Fibroblast of skin of left biceps (primary cell): ENCODE measurements around the gene GATA2.

Experiments
- DNase-seq, 2 experiments: peaks; one replicate each; pipeline ENCODE4 v3.0.0-alpha.2; 2013; ENCODE audit warnings: low read depth in 2 of 2

GATA2 gene

DNA sequence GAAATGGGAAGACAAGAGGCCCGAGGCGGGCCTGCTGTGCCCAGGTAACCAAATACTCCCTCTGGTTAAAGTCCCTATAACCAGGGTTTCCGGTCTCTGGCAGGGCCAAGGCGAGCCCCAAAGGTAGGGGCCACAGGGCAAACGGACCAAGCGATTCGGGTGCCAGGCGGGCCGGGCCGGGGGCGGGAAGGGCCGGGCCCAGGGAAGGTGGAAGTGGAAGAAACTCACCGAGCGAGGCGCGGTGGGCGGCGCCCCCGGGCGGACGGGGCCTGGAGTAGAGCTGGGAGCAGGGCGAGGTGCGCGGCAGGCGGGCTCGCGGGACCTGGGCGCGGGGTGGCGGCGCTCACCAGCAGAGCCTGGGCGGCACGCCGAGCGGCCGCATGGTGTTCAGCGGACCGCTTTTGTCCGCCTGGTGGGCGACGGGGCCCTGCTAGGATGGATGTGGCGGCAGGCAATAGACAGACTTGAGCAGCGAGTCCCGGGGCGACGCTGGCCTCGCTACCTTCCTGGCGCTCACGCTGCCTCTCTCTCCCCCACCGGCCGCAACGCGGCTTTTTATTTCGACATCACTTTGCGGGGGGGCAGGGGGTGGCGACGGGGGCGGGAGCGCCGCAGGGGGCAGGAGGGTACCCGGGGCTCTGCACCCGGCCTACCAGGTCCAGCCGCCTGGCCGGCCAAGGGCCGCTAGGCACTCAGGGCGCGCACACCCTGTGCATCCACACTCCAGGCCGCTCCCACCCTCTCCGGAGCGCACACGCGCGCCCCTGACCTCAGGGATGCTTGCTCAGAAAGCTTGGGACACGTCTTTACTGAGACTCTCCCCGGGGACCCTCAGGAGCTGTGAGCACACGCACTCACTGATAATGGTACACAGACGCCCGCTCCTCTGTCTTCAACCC, at the start of gene GATA2:
TSS of gene GATA2 (minus strand) at position 531 of the 899 bp plus-strand sequence. CDS start 6,170 bp downstream, outside the sequence.
- DNase-seq: no peak

DNA sequence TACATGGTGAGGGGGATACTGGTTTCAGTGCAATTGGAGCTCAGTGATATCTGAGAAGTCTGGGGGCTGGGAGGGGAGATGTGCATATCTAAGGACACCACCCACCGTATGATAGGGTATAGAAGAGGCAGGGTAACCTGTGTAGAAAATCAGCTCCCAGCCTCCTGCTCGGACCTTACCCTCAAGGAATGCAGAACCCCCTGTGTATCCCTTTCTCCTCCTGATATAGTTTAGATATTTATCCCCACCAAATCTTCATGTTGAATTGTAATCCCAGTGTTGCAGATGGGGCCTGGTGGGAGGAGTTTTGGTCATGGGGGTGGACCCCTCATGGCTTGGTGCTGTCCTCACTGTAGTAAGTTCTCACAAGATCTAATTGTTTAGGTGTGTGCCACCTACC, 48.2 kb upstream of the GATA2 start:
- DNase-seq: no peak

DNA sequence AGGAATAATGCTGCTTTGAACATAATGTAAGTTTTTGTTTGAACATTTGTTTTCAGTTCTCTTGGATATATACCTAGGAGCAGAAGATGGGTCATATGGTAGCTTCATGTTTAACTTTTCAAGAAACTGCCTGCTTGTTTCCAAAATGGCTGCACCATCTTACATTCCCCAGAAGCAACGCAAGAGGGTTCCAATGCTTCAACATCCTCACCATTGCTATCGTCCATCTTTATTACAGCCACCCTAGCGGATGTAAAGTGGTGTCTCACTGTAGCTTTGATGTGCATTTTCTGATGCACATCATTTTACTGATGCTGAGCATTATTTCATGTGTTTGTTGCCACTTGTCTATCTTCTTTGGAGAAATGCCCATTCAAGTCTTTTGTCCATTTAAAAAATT, 46.4 kb upstream of the GATA2 start:
- no peak for DNase-seq

DNA sequence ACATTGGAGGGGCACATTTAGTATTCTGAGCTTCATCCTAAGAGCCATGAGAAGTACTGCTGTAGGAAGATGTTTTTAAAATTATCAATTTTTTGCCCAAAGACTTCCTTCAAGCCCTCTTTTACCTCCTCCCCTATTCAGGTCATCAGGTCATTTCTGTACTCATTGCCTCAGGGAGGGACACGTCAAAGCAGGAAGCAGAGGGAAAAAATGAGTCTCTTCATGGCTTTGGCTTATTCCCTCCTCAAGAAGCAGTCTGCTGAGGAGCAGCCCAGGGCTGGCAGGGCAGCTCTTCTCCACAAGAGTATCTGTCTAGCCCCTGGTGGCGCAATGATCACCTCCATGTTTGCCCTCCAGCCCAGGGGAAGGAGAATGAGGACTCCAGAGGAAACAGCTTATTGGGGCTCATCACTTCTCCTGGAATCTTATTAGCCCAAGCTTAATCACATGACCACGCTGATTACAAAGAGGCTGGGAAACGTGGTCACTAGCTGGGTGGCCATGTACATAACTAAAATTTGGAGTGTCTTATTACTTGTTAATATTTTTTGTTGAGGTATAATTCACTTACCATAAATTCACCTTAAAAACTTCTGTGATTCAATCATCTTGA, 44.2 kb upstream of the GATA2 start:
- no peak for DNase-seq

DNA sequence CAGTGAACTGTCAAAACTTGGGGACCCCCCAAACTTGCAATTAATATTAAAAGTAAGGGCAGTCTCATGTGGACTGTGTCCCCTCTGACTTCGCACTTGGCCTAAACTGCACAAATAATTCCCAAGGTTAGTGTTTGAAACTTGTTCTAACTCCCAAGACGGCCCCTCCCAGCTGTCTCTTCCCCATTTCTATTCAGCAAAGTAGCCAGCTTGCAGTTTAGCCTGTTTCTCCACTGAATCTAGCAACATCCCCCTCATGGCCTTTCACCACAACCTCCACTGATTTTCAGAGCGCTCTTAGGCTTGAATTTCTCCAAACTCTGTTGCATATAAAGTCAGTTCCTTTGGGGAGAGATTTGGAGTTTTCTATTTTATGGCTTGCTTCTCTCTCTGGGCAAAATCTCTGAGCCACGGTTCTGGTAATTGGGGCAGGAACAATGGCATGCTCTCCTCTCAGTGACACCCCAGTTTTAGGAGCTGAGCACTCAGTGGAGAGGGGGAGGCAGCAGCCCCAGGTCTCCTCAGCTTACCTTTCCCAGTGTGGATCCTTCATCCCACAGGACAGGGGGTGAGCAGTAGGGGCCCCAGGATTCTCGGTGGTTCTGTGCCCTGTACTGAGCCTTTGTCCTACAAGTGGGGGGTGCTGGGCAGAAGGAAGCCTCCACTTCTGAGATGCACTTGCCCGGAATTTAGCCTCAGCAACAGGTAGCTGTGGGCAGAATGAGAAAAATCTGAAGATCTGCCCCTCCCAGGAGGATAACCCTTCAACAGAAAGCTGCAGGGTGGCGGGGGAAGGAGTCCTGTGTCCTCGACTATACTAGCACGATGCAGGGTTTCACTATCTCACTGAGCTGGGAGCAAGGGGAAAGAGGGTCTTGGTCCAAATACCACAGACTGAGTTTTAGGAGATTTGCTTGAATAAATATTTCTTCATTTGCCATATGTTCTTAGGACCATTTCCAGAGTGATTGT, 39.3 kb upstream of the GATA2 start:
- DNase-seq: no peak

DNA sequence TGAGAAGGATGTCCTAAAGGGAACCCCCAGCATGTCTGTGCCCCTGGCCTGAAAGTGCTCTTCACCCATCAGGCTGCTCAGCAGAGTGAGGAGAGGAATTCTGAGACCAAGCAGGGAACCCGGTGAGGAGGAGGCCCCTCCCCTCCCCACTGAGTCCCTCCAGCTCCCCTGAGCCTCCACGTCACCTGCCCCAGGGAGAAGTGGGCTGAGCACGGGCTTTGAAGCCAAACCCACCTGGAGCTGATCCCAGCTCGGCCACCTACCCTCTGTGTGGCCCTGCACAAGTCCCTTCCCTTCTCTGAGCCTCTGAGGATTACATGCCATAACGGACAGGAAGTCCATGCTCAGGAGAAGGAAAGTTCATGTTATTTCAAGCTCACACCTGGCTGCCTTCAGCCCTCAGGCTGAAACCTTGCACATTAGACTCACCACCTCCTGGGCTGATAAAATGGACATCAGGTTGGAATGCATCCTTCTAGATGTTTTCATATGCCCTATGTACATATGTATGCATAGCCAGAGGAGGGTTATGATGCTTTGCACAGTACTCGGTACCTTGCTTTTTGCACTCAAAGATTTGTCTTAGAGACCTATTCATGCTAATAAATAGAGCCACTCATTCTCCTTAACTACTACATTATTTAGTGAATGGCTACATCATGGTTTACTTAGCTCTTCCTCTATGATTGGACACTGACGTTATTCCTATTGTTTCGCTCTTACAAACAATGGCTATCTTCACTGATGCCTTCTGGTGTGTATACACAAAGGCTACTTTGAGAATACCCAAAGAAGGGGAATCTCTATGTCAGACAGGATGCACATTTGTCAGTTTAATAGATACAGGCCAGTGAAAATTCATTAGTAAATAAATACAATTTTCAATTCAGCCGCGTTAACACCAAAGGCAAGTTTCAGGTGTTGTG, 31.6 kb upstream of the GATA2 start:
- DNase-seq: no peak

DNA sequence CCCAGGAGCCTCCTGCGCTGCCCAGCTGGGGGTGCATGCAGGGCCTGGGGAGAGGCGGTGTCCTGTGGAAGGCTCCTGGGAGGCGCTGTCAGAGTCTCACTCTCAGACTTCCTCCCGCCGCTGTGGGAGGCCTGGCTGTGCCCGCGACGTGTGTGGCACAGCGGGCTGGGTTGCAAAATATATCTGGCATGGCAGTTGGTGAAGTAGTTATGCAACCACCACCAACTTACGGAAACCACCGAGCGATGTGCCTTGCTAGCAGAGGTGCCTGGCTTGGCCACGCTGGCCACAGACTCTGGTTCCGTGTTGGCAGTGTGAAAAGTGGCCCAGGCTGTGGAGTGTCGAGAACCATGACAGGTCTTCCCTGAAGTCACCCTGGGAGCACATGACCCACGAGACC, 30.6 kb upstream of the GATA2 start:
- no peak for DNase-seq

DNA sequence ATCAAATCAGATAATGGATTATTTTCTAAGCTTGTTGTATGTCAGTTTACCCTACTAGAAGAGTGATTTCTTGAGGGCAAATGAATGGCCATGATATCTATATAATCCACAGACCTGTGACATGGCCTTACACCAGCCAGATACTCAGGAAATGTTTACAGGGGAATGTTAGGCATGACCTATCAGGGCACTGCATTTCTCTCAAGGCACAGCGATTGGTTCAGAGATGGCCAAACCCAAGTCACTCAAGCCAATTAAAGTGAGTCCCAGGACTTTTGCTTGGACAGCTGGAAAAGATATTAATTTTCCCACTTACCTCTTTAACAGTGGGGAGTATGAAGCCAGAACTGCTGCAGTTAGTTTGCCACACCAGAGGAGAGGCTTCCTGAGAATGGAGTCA, 28.7 kb upstream of the GATA2 start:
- DNase-seq: no peak

DNA sequence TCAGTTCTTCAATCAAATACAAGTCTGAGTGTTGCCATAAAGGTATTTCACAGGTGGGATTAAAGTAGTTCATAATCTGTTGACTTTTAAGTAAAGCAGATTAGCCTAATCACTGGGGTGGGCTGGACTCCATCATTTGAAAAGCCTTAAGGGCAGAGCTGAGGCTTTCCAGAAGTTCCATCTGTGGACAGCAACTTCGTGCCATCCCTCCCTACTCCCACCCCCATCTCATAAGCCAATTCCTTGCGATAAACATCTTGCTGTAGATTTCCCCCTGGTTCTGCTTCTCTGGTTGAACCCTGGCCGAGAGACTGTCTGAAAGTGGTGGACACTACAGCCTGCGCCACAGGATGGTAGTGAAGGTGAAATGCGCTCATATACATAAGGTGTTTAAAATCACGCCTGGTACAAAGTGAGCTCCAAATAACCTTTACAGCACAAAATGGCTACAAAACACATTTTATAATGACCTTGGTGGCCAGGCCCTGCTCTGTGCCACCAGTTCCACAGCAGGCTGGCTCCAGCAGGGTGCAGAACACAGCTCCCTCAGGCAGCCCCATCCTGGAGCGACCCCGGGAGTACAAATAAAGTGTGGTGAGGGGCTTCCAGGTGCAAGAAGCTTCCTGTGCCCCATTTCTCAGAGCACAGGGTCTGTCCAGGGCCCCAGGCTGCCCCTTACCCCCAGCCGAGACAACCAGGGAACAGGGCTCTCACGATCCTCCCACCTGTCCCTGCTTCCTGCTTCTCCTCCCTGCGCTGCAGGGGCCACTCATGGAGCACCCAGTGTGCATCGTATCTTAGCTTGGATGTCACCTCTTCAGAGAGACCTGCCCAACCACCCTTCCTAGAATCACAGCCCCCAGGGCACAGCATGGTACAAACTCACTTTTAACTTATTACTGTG, 25.8 kb upstream of the GATA2 start:
- DNase-seq: no peak

DNA sequence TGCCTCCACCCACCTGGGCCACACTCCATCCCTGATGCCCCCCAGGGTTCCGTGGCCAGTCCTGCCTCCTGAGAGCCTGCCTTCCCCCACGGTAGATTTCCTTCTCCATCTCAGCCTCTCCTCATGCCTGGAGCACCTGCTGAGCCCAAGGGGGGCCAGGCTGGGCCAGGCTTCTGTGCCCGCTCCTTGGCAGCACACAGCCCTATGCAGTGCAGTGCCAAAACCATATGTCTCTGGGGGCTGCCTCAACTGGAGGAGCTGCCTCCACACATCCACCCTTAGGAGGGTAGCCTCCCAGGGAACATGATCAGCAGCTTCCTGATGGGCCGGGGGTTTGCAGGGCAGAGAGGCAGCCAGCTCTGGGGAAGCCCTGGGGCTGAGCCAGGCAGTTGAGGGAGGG, 24.6 kb upstream of the GATA2 start:
- no peak for DNase-seq

DNA sequence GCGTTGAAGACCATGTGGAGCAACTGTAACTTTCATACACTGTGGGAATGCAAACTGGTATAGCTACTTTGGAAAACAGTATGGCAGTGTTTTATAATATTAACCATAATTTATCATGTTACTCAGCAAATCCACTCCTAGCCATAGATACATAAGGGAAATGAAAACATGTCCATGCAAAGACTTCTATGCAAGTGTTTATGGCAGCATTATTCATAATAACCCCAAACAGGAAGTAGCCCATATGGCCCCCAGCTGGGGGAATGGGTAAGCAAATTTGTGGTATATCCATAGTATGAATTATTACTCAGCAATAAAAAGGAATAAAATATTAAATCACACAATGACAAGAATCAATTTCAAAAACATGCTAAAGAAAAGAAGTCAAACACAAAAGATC, 23.0 kb upstream of the GATA2 start:
- no peak for DNase-seq

DNA sequence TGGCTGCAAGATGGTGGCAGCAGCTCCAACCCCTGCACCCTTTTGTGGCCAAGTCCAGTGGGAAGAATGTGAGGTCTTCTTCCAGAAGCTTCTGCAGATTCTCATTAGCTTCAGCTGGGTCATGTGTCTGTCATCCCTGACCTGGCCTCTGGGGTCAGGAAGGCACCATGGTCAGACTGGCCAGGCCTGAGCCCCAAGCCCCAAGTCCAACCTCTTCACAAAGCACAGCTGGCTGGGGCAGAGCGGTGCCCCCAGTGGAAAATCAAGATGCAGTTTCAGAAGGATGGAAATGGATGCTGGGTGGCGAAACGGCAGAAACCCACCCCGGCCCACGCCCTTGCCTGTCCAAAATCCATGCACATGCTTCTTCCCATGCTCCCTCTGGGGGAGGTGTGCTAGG, 15.9 kb upstream of the GATA2 start:
- DNase-seq: no peak

DNA sequence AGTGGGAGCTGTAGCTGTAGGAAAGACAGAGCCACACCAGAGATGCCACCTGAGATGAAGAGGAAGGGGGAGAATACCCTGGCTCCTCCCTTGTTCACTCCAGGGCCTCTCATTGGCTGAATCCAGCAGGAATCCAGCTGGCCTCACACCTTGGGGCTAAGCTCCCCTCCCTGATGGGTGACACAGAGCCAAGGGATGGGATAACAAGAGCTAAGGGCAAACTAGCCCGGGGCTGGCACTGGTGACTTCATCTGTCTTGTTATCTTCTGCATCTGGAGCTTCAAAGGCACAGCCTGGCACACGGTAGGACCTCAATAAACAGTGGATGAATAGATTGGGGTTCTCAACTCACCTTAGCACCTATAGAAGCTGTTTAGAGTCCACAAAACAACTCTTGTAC, 13.8 kb upstream of the GATA2 start:
- DNase-seq: no peak

DNA sequence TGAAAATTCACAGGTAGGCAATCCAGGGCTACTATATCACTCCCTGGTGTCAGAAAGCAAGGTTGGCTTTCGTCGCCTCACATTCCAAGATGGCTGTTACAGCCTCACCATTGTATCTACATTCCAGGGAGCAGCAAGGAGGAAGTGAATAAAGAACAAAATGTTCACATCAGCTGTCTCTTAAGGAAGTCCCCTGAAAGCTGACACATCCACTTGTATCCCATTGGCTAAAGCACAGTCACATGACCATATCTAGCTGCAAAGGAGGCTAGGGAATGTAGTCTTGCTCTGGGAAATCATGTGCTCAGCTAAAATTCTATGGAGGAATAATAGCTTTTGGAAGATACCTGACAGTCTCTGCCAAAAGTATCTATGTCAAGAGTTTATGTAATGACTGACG, 12.8 kb upstream of the GATA2 start:
- DNase-seq: no peak

DNA sequence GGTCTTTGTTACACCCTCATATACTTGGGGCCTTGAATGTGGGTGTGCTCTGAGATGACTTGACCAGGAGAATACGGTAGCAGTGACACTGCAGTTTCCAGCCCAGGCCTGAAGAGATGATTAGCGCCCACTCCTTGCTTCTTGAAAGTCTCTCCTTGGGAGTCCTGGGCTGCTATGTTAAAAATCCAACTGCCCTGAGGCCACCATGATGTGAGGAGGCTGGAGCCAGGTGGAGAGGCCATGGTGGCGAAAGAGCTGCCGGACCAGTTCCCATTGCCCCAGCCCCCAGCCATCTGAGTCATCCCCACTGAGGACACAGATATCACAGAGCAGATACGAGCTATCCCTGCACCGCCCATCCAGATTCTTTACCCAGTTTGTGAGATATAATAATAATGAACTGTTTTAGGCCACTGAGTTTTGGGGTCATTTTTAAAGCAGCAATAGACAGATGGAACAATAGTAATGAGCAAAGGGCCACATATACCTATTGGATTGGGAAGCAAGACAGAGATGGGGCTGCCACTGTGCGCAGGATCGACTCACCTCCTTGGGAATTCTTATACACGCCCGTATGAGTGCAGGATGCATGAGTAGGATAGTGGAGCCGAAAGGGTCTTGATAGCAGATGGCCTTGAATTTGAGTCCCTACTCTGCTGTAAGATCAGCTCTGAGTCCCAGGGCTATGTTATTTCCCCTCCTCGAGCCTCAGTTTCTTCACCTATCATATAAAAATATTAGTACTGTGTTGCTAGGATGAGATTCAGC, 12.1 kb upstream of the GATA2 start:
- DNase-seq: no peak

DNA sequence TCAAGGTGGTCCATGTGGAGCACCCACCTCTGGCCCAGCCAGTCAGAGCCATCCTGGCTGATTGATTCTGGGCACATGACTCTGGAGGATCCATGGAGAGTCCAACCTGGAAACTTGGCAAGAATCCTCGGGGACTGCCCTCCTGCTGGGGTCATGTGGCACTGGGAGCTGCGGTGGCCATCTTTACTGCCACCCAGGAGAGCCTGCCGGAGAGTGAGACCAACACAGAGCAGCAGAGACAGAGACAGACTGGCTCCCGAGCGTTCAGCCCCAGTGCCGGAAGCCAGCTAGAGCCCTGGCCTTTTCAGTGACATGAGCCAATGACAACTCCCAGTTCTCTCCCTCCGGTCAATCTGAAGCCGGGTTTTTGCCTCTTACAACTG, 11.5 kb upstream of the GATA2 start:
- DNase-seq: no peak

DNA sequence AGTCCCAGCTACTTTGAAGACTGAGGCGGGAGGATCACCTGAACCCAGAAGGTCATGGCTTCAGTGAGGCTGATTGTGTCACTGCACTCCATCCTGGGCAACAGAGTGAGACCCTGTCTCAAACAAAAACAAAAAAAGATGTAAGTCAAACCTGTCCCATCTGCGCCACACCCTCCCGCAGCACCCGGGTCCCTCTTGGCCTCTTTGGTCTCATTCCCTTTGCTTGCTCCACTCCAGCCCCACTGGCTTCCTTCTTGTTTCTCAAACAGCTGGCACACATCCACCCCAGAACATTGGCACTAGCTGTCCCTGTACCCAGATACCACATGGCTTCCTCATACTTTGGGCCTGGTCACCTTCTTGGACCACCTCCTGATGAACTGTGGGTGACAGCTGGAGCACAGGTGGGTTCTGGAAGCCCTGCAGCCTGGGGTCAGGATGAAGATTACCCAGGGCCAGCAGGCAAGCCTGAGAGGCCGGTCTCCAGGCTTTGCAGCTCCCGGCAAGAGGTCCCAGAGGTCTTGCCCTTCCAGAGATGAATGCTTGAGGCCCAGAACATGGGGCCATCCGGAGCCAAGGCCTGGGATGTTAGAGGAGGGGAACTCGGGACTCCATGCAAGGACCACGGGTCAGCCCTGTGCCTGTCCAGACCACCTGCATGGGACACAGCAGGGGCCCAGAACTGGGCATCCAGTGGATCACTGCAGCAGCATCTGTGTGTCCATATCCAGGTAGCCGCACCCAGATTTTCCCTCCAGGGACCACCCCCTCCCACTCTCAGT, 10.9 kb upstream of the GATA2 start:
- DNase-seq: no peak

DNA sequence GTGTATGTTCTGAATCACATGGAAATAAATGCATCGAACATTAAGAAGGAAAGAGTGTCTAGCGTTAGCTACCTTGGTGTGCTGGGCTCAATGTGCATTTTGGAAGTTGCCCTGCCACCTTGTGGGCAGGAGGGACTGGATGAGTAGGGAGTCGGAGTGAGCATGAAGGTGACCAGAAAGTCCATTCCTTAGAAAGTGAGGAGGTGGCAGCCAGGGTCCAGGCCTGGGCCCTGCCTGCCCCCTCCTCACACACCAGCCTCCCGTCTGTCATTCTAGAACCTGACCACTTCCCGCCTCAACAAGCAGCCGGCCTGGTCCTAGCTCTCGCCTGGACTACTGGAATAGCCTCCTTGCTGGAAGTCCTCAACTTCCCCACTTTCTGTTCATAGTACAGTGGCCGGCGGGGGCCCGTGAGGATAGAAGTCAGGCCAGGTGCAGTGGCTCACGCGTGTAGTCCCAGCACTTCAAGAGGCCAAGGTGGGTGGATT, 10.2 kb upstream of the GATA2 start:
- DNase-seq: no peak
